IPS DF 4.7 (cell line): ENCODE measurements around the gene NSMCE4A.
"Not testable (repeated sequence)": the region's sequence is repeated elsewhere in the genome, so short reads cannot be mapped to it uniquely, and the experiment has no call there.

Experiments used
- DNase-seq: peaks from one replicate; pipeline ENCODE4 v3.0.0-alpha.2; 2013; ENCODE audit warnings: low spot score; ENCODE audit errors: extremely low read depth

The NSMCE4A gene

DNA sequence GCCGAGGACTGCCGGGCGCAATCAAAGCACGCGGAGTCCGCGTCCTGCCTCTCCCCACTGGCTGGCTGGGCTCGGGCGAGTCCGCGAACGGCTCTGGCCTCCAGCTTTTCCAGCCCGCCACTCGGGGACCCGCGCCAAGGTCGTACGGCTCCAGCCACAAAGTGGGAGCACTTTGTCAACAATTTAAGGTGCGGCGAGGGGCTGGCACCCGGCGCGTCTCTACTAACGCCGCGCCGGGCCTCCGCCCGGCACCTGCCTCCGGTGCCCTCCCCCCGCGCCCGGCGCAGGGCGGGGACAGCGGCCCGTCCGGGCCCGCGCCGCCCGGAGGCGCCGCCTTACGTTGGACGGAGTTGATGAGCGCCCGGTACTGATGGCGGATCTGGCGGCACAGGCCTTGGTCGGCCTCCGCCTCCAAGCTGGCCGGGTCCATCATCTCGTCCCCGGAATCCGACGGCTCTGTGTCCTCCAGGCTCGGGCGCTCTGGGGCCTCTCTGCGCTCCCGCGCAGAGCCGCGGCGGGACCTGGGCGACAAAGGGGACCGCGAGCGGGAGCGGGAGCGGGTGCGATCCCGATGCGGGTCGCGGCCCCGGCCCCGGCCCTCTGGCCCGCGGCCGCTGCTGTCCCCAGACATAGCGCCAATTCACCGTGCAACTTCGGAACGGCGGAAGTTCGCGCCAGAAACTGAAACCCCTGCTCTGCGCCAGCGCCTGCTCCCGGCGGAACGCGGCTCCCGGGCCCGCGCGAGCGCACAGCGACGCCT lies at the start of gene NSMCE4A:
Gene NSMCE4A (minus strand): TSS at position 683 of the 760 bp plus-strand sequence. CDS start 52 bp downstream, at position 631.
- no peak for DNase-seq

GRCh38 chr10:122023257-122023656 lies 48.2 kb upstream of the NSMCE4A start:
- DNase-seq = not testable (repeated sequence)

- no peak for DNase-seq
Observed at GRCh38 chr10:122022276-122022675, 47.3 kb upstream of the NSMCE4A start.

DNA sequence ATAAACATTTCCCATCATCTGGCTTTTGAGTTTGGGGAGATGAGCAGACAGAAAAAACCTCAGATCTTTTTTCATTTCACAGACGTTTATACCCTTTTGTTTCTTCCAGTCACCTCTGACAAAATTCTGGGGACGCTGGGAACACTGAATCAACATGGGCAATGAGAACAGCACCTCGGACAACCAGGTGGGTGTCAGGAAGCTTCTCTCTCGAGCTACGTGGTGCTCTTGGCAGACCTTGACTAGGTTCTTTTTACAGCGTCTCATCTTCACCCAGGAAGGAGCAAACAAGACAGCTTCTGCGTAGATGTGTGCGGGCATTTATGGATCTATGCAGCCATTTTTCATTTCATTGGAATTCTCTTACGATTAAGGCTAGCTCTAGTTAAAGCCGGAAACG lies 46.8 kb upstream of the NSMCE4A start:
- no peak for DNase-seq

DNA sequence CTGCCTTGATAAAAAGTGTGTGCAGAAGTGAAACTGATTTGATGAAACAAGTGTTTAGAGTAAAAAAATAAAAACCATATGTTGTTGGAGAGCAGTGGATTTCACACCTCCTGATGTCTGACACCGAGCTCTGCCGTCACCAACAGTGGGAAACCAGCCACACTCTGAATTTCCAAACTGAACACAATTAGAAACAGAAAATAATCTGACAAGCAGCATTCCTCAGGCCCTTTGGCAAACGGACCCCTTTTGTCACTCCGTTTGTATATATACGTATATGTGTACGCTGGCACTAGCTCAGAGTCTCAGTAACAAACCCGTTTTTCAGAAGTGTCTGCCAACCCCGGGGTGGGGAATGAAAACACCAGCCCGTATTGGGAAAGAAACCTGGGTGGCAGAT lies 46.4 kb upstream of the NSMCE4A start:
- DNase-seq = no peak

- DNase-seq = no peak
Observed at GRCh38 chr10:122020226-122020625, 45.2 kb upstream of the NSMCE4A start.

DNA sequence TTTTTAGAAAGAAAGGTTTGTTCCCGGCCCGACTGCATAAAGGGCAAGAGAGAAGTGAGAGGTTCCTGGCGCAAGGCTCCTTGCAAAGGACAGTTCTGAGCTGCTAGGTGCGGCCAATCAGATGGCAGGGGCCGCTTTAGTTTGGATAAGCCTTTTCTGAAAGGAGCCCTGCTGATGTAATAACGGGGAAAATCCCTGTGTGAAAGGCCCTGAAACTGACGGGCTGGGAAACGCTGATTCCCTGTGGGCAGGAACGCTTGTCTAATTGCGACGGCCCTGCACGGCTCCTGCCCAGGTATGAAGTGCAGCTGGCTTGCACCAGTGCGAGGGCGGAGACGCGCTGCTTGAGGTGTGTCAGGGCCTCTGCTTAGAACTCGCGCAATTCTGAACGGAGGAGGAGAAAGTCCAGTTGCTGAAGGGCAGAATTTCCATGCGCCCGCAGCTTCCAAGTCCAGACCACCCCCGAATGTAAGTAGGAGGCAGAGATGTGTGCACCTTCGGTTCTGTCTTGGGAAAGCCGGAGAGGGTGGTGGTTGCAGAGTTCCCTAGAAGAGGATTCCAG lies 44.5 kb upstream of the NSMCE4A start:
- DNase-seq = no peak

- no peak for DNase-seq
Observed at GRCh38 chr10:122018951-122019413, 44.0 kb upstream of the NSMCE4A start.

DNA sequence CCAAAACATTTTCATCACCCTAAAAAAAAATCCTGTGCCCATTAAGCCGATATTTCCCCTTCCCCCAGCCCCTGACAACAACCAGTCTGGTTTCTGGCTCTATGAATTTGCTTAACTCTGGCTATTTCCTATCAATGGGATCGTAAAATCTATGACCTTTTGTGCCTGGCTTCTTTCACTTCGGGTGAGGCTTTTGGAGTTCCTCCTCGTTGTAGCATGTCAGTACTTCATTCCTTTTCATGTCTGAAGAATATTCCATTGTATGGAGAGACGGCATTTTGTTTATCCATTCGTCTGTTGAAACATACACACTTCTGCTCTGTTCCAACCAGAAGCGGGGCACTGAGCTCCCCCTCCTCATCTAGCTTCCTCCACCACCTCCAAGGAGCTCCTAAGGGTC lies 43.5 kb upstream of the NSMCE4A start:
- DNase-seq = no peak

DNA sequence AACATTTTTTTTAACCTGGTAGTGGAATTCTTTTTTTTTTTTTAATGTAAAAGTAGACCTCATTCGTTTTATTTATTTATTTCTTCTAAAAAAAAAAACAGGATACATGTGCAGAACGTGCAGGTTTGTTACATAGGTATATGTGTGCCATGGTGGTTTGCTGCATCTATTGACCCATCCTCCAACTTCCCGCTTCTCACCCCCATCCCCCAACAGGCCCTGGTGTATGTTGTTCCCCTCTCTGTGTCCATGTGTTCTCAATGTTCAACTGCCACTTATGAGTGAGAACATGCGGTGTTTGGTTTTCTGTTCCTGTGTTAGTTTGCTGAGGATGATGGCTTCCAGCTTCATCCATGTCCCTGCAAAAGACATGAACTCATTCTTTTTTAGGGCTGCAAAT lies 42.9 kb upstream of the NSMCE4A start:
- DNase-seq = not testable (repeated sequence)

- no peak for DNase-seq
Observed at GRCh38 chr10:122014652-122015248, 39.7 kb upstream of the NSMCE4A start.

DNA sequence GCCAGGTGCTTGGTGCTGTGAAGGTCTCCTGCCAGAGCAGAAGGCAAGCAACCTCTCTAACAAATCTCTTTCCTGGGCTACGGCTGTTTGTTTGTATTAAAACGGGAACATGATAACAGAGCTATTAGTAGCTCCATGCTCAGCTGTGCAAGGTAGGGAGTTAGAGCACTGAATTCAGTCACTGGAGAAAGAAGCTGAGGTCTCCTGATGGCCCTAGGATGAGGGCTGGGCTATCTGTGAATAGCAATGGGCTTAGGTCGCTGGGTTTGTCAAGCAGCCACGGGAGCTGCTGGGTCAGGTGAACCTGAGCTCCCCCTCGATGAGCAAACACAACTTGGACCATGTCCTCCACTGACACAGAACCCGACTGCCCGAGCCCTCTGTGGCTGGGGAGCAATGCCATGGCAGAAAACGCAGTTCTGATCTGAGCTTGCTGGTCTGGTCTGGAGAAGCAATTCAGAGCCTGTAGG lies 38.3 kb upstream of the NSMCE4A start:
- DNase-seq = no peak

- DNase-seq = no peak
Observed at GRCh38 chr10:122012731-122013130, 37.7 kb upstream of the NSMCE4A start.

- DNase-seq = no peak
Observed at GRCh38 chr10:122010405-122011050, 35.5 kb upstream of the NSMCE4A start.

GRCh38 chr10:122007415-122007814 lies 32.4 kb upstream of the NSMCE4A start:
- DNase-seq = no peak

DNA sequence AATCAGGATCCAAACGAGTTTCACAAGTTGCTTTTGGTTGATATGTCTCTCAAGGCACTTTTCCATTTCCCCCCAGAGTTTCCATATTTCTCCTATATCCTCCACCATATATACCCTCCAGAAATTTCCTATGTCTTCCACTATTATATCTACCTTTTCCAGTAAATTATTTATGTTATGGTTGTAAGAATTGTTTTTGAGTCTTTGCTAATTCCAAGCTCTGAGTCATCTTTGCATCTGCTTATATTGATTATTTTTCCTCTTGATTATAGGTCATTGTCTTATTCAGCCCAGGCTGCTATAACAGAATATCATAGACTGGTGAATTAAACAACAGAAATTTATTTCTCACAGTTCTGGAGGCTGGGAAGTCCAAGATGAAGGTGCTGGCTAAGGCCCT lies 26.7 kb upstream of the NSMCE4A start:
- no peak for DNase-seq

DNA sequence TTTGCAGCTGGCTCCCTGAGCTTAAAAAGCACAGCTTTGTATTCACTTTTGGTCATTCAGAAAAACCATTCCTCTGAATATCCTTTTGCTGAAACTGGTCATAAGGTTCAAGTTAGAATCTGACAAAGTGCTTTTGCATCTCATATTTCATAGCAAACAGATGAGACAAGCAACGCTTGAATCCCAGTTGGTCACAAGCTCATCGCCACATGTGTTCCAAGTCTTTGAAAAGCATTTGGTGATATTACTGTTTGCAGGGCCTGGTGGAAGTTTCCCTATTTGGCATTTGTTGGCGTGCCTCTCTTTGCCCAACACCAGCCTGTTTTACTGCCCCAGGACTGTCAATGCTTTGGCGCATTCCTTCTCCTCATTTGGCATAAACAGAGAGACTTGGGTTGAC lies 24.3 kb upstream of the NSMCE4A start:
- no peak for DNase-seq

- no peak for DNase-seq
Observed at GRCh38 chr10:121998462-121998861, 23.4 kb upstream of the NSMCE4A start.

- no peak for DNase-seq
Observed at GRCh38 chr10:121994429-121994941, 19.5 kb upstream of the NSMCE4A start.

GRCh38 chr10:121991727-121992126 lies 16.7 kb upstream of the NSMCE4A start:
- DNase-seq = not testable (repeated sequence)

DNA sequence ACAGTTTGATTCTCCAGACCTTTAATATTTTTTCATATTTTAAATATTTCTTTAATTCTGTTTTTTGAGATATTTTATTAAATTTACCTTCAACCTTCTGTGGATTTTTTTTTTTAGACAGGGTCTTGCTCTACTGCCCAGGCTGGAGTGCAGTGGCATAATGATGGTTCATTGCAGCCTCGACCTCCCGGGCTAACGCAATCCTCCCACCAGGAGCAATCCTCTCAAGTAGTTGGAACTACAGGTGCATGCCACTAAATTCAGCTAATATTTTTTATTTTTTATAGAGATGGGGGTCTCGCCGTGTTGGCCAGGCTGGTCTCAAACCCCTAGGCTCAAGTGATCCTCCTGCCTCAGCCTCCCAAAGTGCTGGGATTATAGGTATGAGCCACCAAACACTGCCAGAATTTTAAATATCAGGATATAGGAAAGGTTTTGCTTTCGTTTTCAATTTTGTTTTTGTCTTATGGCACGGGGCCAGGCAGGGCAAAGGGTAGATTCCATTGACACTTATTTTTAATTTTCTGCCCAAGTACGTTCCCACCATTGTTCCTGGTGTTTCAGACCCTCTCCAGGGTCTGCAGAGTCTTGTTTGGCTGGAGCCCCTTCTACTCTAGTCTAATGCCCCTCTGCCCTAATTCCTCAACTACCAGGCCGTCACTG lies 15.1 kb upstream of the NSMCE4A start:
- DNase-seq = no peak
